Left ventricle myocardium inferior (tissue), 1 donor: ENCODE data around the gene ATP5PO. TPM values are rescaled to one million over a fixed set of nuclear protein-coding genes. Genes with fewer than 3 reads are reported as not detected.

ENCODE experiments used
- DNase-seq: peaks from one replicate; pipeline ENCODE4 v3.0.0-alpha.2; 2020
- H3K27ac ChIP-seq: fragments of 200-600 bp; replicated peaks from 2 replicates; pipeline ENCODE4 v1.8.0; 2021
- H3K27me3 ChIP-seq: fragments of 200-600 bp; 2 replicates; pipeline ENCODE4 v1.8.0; 2021; ENCODE audit warnings: low read depth
- H3K36me3 ChIP-seq: fragments of 200-600 bp; 2 replicates; pipeline ENCODE4 v1.8.0; 2021
- H3K4me1 ChIP-seq: fragments of 200-600 bp; 2 replicates; pipeline ENCODE4 v1.8.0; 2021
- H3K4me3 ChIP-seq: fragments of 200-600 bp; 2 replicates; pipeline ENCODE4 v1.8.0; 2021; ENCODE audit warnings: mild to moderate bottlenecking, moderate library complexity
- H3K9me3 ChIP-seq: fragments of 200-600 bp; replicated peaks from 2 replicates; pipeline ENCODE4 v1.8.0; 2021
- CTCF ChIP-seq: fragments of 200-600 bp; IDR thresholded peaks from 2 replicates; pipeline ENCODE4 v1.8.0; 2021; ENCODE audit warnings: antibody characterized with exemption, mild to moderate bottlenecking, borderline replicate concordance
- intact Hi-C: fragments of 100-400 bp; cut with micrococcal nuclease; formaldehyde crosslinking; loops from one replicate; pipeline ENCODE4 v1.11.0; 2022
- long read RNA-seq: library from polyadenylated mRNA; unstranded; transcript quantifications from one replicate; pipeline ENCODE4 v2.0.0, GENCODE V29; 2021
- total RNA-seq: library from RNA; stranded (reverse); fragmentation: NEBNext Ultra II Directional; extraction: Animal tissue kit (Norgen Biotek cat#: 25700); gene quantifications from one replicate; pipeline ENCODE4 v1.2.1, GENCODE V29; 2021
- donor health status: DM: no; HTN: yes; CAD: no; lungs with severe emphysema.

The ATP5PO gene
- total RNA-seq = 780 TPM
- long read RNA-seq, transcript ATP5PO-201 (7 exons, 932 nt) = major isoform, 639 of 691 reads
- long read RNA-seq, partial matches to known transcripts = 32 of 691 reads
- long read RNA-seq, other reads (novel, unspliced or antisense) = 18 of 691 reads

GRCh38 chr21:33915368-33916199 lies at the start of gene ATP5PO:
Gene ATP5PO (minus strand): TSS chr21:33915804. CDS start chr21:33915763, 41 bp downstream.
- intact Hi-C loops = loop anchor here (10.0 kb wide), 1 partner anchor 289 kb away; no protein-coding TSS in a partner anchor
- TF ChIP-seq CTCF = no peak
- H3K4me1 ChIP-seq = peaks cover 52% of the 10 kb centered on the region
- no peaks in the 10 kb centered on the region for H3K27me3 ChIP-seq
- peak within 1 kb of the TSS; percentile 89 for H3K4me3 ChIP-seq
- H3K9me3 ChIP-seq = no peaks in the 10 kb centered on the region
- H3K36me3 ChIP-seq = peaks cover 32% of the 10 kb centered on the region
- DNase-seq = peak; percentile 98
- H3K27ac ChIP-seq = peak within 1 kb of the TSS; percentile 95

- peaks cover 10% of the 10 kb centered on the region for H3K9me3 ChIP-seq
- no peaks in the 10 kb centered on the region for H3K27me3 ChIP-seq
- TF ChIP-seq CTCF = no peak
- peaks cover 30% of the 10 kb centered on the region for H3K4me1 ChIP-seq
- no peak overlapping the region for H3K27ac ChIP-seq
- intact Hi-C loops = no loop called here
- DNase-seq = no peak
- no peaks in the 10 kb centered on the region for H3K36me3 ChIP-seq
- no peak overlapping the region for H3K4me3 ChIP-seq
Measured at GRCh38 chr21:33964706-33965325, 49.2 kb upstream of the ATP5PO start.

- no peak for TF ChIP-seq CTCF
- intact Hi-C loops = no loop called here
- no peak overlapping the region for H3K4me3 ChIP-seq
- DNase-seq = no peak
- no peaks in the 10 kb centered on the region for H3K36me3 ChIP-seq
- peaks cover 22% of the 10 kb centered on the region for H3K4me1 ChIP-seq
- H3K27me3 ChIP-seq = no peaks in the 10 kb centered on the region
- H3K9me3 ChIP-seq = peaks cover 18% of the 10 kb centered on the region
- no peak overlapping the region for H3K27ac ChIP-seq
Measured at GRCh38 chr21:33963848-33964555, 48.4 kb upstream of the ATP5PO start.

GRCh38 chr21:33962290-33962689 lies 46.7 kb upstream of the ATP5PO start:
- intact Hi-C loops = no loop called here
- no peak overlapping the region for H3K4me3 ChIP-seq

More at GRCh38 chr21:33962290-33962689, 46.7 kb upstream of the ATP5PO start:
- Histone ChIP-seq H3K36me3 (no peaks in the 10 kb centered on the region), H3K27ac (no peak overlapping the region), H3K4me1 (peaks cover 9% of the 10 kb centered on the region), H3K27me3 (no peaks in the 10 kb centered on the region), H3K9me3 (peaks cover 26% of the 10 kb centered on the region)
- no peak for DNase-seq
- TF ChIP-seq CTCF = no peak
